ENCODE measurements around the gene DOCK1.

DOCK1 gene

GRCh38 chr10:127043301-127043700 lies 138.1 kb downstream of the DOCK1 start:
- DNase-seq: no peak

- DNase-seq: no peak
These were observed 139.0 kb downstream of the DOCK1 start for GRCh38 chr10:127044186-127044585.

DNA sequence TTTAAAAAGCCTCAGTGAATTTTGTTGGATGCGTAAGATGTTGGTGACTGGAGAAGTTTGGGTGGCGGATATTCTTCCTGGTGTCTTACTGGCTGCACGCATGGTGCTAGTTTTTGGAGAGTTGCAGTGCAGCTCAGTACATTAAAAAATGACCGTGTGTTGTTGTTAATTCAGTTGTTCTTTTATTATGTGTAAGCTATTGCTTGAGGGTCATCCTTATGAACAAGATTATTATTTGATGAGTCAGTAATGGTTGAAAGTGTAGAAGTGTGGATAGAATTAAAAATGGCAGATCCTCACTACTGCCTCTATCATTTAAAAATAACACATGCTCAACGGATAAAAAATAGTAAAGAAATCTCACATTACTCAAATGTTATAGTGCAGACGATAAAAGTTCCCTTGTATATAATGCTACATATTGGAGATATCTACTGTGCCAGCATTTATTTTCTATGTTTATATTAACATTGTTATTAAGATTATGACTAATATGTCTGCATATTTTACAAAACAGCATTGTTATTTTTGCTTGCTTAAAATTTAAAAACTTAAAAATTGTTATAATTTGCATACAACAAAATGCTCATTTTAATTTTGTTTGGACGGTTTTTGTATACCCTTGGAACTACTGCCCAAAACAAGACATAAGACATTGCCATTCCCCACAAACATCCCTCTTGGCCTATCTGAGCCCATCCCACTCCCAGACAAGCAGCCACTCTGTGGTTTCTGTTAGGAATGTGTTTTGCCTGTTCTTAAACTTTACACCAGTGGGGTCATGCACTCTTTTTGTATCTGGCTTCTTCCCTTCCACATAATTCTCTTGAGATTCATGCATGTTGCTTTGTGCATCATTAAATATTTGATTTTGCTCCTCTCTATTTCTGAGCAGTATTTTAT lies 142.0 kb downstream of the DOCK1 start:
- DNase-seq: no peak

GRCh38 chr10:127047878-127048238 lies 142.6 kb downstream of the DOCK1 start:
- no peak for DNase-seq

- no peak for DNase-seq
These were observed 143.4 kb downstream of the DOCK1 start for GRCh38 chr10:127048630-127049029.

- no peak for DNase-seq
These were observed 146.8 kb downstream of the DOCK1 start for GRCh38 chr10:127052001-127052400.

GRCh38 chr10:127055263-127055662 lies 150.0 kb downstream of the DOCK1 start:
- no peak for DNase-seq

DNA sequence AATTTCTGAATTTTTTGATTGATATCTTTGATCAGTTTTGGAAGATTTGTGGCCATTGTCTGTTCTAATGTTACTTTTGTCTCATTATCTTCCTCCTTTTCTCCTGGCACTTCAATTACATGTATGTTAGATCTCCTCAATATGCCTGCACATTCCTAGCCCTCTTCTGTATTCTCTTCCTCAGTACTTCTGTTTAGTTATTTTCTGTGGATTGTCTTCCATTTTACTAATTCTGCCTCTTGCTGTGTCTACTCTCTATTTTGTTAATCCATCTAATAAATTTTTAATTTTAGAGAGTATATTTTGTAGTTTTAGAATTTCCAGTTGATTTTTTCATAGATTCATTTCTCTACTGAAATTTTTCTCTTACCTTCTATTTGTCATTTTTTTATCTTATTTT lies 154.1 kb downstream of the DOCK1 start:
- no peak for DNase-seq

DNA sequence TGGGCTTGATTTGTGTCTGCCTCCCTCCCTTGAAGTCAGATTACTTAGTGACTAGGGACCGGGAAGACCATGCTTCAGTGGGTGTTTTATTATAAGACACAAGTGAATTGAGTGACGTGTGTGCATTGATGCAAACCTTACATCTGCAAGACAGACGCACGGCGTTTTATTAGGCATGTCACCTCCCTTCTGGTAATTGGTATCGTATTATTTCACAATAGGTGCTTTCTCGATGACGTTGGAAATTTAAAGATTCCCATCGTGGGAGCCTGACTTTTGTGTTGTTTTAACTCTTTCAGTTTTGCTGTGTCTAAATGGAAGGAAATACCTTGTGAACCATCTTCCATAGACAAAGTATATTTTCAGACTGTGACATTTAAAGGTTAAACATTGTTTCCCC lies 158.5 kb downstream of the DOCK1 start:
- DNase-seq: no peak

- no peak for DNase-seq
These were observed 159.2 kb downstream of the DOCK1 start for GRCh38 chr10:127064474-127064873.

GRCh38 chr10:127067542-127068194 lies 162.4 kb downstream of the DOCK1 start:
- no peak for DNase-seq

DNA sequence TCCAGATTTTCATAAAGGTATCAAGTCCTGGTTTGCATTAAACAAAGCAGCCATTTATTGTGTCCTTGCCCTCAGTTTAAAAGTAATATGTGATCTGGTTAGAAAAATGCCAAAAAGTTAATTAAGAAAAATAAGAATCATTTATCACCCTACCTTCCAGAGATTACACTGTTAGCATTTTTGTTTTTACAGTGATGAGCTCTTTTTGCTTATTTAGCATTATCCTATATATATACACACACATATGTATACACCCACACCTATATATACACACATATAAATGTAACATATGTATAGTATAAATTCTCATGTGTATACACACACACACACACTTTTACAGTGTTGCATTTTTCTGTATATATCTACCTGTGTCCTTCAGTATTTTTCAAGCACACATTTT lies 163.3 kb downstream of the DOCK1 start:
- DNase-seq: no peak

DNA sequence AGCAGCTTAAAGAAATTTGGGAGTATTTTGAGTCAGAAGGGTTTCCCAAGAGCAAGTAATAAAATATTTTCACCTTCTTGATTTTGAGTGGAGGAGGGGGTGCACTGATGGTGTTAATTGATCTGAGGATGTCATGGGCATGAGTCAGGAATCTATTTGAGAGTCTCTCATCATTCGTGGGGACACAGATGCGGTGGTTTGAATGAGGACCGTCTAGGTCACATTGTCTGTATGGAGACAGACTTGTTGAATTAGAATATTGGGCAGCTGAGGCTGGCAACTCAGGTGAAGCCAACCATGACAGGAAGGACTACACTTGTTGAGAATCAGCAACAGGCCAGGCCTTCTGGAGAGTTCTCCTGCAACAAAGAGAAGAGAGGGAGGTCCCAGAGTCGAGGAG lies 164.2 kb downstream of the DOCK1 start:
- no peak for DNase-seq

DNA sequence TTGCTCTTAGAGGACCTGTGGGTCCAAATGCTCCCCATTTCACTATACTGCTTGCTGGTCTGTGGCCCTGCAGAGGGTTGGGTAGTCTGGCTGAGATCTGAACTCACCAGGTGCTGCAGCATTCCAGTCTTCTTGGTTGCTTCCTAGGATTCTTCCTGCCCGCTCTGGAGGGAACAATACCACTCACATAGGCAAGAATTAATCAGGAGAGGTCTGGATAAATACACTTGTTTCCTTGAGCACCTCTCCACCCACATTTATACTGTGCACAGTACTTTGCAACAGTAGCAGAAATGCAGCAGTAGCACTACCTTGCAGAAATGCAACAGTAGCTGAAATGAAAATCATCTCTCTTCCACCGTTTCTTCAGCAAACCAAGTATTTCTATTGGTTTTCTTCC lies 165.9 kb downstream of the DOCK1 start:
- DNase-seq: no peak

GRCh38 chr10:127073666-127074065 lies 168.4 kb downstream of the DOCK1 start:
- DNase-seq: no peak

DNA sequence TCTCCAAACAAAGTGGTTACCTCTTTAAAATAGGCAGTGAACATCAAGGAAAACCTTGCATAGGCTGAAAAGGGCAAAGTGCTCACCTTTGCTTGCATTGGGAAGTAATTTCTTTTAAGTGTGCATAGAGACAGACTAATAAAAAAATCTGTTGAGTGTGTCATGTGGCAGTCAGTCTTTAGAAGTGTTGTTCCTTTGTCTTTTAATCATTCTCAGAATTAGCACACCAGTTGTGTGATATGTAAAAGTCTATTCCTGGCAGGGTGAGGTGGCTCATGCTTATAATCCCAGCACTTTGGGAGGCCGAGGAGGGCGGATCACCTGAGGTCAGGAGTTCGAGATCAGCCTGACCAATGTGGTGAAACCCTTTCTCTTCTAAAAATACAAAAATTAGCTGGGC lies 174.2 kb downstream of the DOCK1 start:
- no peak for DNase-seq

GRCh38 chr10:127080317-127080716 lies 175.1 kb downstream of the DOCK1 start:
- no peak for DNase-seq

DNA sequence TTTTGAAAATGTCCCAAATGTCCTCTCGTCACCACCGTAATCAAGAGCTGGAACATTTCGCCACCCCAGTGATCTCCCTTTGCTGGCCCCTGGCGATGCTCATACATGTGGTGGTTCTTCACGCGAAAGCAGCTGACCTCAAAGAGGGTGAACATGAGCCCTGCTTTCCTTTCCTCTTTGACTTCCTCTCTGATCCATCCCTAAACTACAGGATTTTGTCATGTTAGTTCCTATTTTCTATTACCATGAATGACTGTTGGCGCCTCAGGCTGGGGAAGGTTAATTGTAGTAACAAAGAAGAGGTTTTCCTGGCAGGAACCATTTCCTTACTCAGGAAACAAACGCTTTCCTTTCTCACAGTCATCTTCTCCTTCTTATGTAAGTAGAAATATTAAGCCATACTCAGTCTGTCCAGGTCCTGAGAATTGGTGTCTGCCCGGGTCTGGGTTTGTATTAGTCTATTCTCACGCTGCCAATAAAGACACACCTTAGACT lies 176.7 kb downstream of the DOCK1 start:
- no peak for DNase-seq

DNA sequence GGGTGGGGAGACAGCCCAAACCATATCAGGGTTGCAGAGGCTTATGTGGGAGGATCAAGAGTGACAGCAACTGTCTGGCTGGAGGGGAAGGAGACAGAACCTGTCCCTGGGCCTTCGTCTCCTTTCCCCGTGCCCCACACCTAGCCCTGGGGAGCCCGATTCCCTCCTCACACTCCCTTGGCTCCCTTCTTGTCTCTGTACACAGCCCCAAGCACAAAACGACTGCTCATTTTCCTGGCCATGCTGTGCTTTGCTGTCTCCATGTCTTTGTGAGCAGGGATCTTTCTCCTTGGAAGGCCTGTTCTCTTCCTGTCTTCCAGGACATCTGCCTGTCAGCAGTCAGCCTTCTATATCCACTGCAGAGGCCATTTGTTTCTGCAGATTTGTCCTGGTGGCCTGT lies 177.4 kb downstream of the DOCK1 start:
- DNase-seq: no peak

GRCh38 chr10:127085957-127086356 lies 180.7 kb downstream of the DOCK1 start:
- no peak for DNase-seq

- DNase-seq: no peak
These were observed 183.7 kb downstream of the DOCK1 start for GRCh38 chr10:127088908-127089307.

- no peak for DNase-seq
These were observed 184.2 kb downstream of the DOCK1 start for GRCh38 chr10:127089446-127089845.

DNA sequence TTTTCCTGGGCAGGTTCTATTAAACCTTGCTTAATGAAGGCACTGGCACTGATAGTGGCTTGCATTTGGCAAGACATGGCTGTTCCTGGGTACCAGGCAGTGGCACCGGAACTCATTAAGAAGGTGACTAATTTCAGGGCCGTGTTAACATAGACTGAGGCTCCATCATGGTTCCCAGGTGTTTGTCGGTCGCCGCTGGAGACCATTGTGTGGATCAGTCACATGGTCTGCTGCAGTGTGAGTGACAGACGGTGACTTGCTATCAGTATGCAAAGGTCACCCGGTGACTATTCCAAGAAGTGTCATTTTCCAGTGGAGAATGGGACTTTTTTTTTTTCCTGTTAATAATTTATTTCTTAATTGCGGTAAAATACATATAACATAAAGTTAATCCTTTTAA lies 184.9 kb downstream of the DOCK1 start:
- DNase-seq: no peak

DNA sequence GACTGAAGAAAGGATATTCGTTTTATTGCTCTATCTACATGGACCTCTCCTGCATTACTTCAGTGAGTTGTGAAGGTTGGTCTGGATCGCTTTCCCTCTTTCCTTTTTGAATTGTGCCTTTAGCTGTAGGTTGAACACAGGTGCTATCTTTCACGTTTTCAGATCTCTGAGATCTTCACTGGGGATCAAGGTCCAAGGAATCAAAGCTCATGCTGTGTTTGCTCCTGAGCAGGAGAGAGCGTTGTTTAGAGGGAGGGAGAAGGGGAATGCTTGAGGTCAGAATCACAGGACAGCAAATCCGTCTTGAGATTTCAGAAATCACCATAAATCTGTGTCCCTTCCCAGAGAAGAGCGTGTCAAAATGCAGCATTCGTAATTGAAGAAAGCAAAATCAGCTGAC lies 186.1 kb downstream of the DOCK1 start:
- no peak for DNase-seq

All from activated CD4-positive, CD25-positive, alpha-beta regulatory T cell treated with anti-CD3 and anti-CD28 coated beads, Interleukin-2, amount 50 U/mL, for 72 hours (primary cell).